Fibroblast of pulmonary artery (primary cell): ENCODE results near the gene CD247.

Experiments
- DNase-seq: peaks from one replicate; pipeline ENCODE4 v3.0.0-alpha.2; 2010; ENCODE audit warnings: low read depth
- H3K4me3 ChIP-seq: replicated peaks from 2 replicates; pipeline ENCODE4 v1.5.1; 2011; ENCODE audit warnings: low read depth, mild to moderate bottlenecking, control low read depth, low read length, moderate library complexity
- CTCF ChIP-seq: IDR thresholded peaks from 2 replicates; pipeline ENCODE4 v1.5.1; 2011; ENCODE audit warnings: mild to moderate bottlenecking, control low read depth, low read length, inconsistent platforms; ENCODE audit errors: missing control alignments

The CD247 gene

DNA sequence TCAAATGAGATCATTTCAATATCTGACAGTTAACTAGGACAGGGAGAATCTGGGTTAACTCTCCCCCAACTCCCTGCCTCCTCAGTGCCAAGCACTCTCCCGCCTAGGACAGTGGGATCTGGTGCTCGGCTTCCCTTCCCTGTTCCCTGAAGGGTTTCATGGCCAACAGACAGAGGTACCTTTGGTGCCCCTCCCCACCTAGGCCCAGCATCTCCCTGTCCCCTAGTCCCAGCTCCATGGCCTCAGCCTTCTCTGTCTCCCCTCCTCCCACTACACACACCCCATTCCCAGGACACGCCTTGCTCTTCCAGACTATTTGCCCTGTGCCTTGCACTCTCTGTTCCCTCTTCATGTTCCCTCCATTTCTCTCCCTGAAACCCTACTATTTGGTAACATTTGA is 77.1 kb downstream of the CD247 start:
- H3K4me3 ChIP-seq = no peak overlapping the region
- no peak for TF ChIP-seq CTCF
- no peak for DNase-seq

- no peak for DNase-seq
- H3K4me3 ChIP-seq = no peak overlapping the region
- TF ChIP-seq CTCF = no peak
These were observed 77.6 kb downstream of the CD247 start for GRCh38 chr1:167440776-167441175.

GRCh38 chr1:167440345-167440744 is 78.0 kb downstream of the CD247 start:
- TF ChIP-seq CTCF = no peak
- no peak for DNase-seq

DNA sequence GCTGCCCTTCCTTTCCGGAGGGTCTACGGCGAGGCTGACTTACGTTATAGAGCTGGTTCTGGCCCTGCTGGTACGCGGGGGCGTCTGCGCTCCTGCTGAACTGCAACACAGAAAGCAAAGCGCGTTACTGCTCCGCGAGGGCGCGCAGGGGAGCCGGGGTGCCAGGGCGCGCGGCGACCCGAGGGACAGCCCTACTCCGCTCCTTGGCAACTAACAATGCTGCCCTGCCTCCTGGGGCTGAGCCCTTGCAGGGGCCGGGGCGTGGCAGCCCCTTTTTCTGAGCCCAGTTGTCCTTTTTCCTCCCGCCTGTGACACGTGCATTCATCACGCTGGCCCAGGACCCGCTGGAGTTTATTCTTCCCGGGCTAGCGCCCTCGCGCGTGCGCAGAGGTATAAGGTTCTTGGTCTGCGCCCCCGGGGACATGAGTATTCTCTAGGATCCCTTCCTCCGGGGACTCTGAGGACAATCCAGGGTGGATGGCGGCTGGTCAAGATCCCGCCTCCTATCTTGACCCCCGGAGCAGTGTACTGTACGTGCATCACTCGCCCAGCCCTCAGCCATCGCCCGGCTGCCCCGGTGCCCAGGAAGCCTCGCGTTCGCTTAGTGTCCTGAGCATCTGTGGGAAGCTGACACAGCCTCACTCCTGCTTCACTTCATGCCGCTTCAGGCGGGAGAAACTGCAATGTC is 78.9 kb downstream of the CD247 start:
- H3K4me3 ChIP-seq = peak overlapping the region; percentile 49
- TF ChIP-seq CTCF = peak; percentile 28
- peak; percentile 48 for DNase-seq

More at GRCh38 chr1:167440345-167440744, 78.0 kb downstream of the CD247 start:
- H3K4me3 ChIP-seq = no peak overlapping the region

DNA sequence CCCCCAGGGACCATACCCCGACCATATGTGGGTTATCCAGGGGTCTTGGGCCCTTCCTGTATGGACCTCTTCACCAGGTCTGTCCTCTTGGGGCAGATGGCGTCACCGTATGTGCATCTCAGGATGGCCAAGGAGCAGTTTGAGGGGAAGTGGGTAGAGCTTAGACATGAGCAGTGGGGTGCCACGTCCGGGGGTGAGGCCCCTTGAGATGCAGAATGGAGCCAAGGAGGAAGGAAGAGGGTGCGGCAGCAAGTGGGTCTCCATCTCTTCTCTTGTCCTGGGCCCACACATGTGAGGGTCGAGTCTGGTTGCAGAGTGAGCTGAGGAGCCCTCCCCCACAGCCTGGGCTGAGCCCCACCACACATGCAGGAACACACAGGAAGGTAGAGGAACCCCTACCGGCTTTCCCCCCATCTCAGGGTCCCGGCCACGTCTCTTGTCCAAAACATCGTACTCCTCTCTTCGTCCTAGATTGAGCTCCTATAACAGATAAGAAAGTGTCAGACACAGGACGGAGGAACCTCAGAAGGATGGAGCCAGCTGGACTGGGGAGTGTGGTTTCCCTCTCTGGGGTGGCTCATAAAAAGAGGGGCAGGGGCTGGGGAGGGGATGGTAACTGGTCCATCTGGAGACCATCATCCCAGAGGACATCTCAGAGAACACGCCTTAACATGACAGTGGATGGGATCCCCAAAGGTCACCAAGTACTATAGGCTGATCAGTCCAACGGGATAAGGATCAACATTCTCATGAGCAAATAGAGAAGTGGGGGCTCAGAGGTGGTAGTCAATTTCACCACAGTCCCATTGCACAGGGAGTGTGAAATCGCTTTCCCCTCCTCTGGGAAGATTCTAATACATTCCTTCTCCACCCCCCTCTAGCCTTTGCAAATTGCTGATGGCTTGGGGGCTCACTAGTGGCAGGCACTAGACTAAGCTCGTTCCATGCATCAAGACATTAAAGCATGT is 79.9 kb downstream of the CD247 start:
- no peak overlapping the region for H3K4me3 ChIP-seq
- no peak for TF ChIP-seq CTCF
- no peak for DNase-seq

- no peak for TF ChIP-seq CTCF
- H3K4me3 ChIP-seq = no peak overlapping the region
- no peak for DNase-seq
These were observed 82.8 kb downstream of the CD247 start for GRCh38 chr1:167435484-167435883.
